Transverse colon (tissue), 4 donors: ENCODE data around the gene HCFC1. TPM values are rescaled to one million over a fixed set of nuclear protein-coding genes. Genes with fewer than 3 reads are reported as not detected.
A peak's percentile ranks its signal among the peaks of the same experiment; 100 is the strongest.

Source experiments
- DNase-seq: peaks from one replicate; pipeline ENCODE4 v3.0.0-alpha.2; 2019
- H3K27ac ChIP-seq, 4 donors: fragments of 200-600 bp; sonication (generic); 2 replicates each; pipeline ENCODE4 v1.5.1; 2016 to 2018; ENCODE audit warnings: inconsistent platforms in 4 of 4
- H3K27me3 ChIP-seq: fragments of 200-600 bp; sonication (generic); 2 replicates; pipeline ENCODE4 v1.5.1; 2017; ENCODE audit warnings: inconsistent platforms
- H3K36me3 ChIP-seq, 4 donors: fragments of 200-600 bp; sonication (generic); 2 replicates each; pipeline ENCODE4 v1.5.1; 2017 to 2019; ENCODE audit warnings: inconsistent platforms in 4 of 4
- H3K4me1 ChIP-seq, 4 donors: fragments of 200-600 bp; sonication (generic); 2 replicates each; pipeline ENCODE4 v1.5.1; 2017 to 2020; ENCODE audit warnings: inconsistent platforms in 4 of 4
- H3K4me3 ChIP-seq, 4 donors: fragments of 200-600 bp; sonication (generic); 1 replicate in 1 of 4; 2 replicates in 3 of 4; pipeline versions ENCODE4 v1.5.1 to v1.6.1; 2017 to 2019; ENCODE audit warnings: inconsistent platforms in 4 of 4
- H3K9me3 ChIP-seq, 2 donors: fragments of 200-600 bp; sonication (generic); 2 replicates each; pipeline ENCODE4 v1.5.1; 2017 to 2019; ENCODE audit warnings: inconsistent platforms in 2 of 2
- EP300 ChIP-seq: sonication (generic); formaldehyde crosslinking; IDR thresholded peaks from one replicate; pipeline ENCODE4 v1.6.1; 2017; ENCODE audit warnings: antibody characterized with exemption, low read depth
- POLR2A ChIP-seq: fragments of 450-650 bp; IDR thresholded peaks from one replicate; pipeline ENCODE4 v1.6.1; 2016; ENCODE audit warnings: antibody characterized with exemption, mild to moderate bottlenecking, moderate library complexity
- POLR2AphosphoS5 ChIP-seq, 3 donors: sonication (generic); formaldehyde crosslinking; IDR thresholded peaks; one replicate each; pipeline ENCODE4 v1.6.1; 2016; ENCODE audit warnings: antibody characterized with exemption in 3 of 3
- WGBS, 2 donors: methylation state at CpG; one replicate each; pipeline ENCODE4 v1.1.5; 2018; ENCODE audit warnings: low coverage in 1 of 2; 5-methylcytosine and 5-hydroxymethylcytosine counted together
- in situ Hi-C, 4 donors: fragments of 200-750 bp; cut with MboI; loops; one replicate each; pipeline versions ENCODE4 v1.15.0 to v1.15.1; 2017; ENCODE audit warnings: low sequenced_read_pairs in 3 of 4, low pct_ligation_motif_present in 1 of 4, low pct_unique_long_range_greater_than_20kb in 1 of 4
- intact Hi-C: fragments of 100-400 bp; cut with DNase I; formaldehyde crosslinking; loops from one replicate; pipeline ENCODE4 v1.15.1; 2023; ENCODE audit warnings: low total_unique reads
- total RNA-seq, 4 donors: library from RNA; depleted of rRNA; stranded (reverse); fragments of >200 nt; gene quantifications; one replicate each; pipeline ENCODE4 v1.1.0, GENCODE V29; 2016
- TF ChIP-seq, protein P1 (sequence below), 5 experiments: fragments of 200-600 bp in 3 of 5; fragments of 450-650 bp in 2 of 5; sonication (generic) in 3 of 5; IDR thresholded peaks; 1 replicate in 2 of 5; 2 replicates in 3 of 5; pipeline ENCODE4 v1.5.1; 2016 to 2017; ENCODE audit warnings: antibody characterized with exemption in 5 of 5, inconsistent platforms in 3 of 5, mild to moderate bottlenecking in 2 of 5, moderate library complexity in 1 of 5

Gene HCFC1
- total RNA-seq, 4 donors from 2014 or later = 34.0 to 68.5 (median 49.8) TPM

DNA sequence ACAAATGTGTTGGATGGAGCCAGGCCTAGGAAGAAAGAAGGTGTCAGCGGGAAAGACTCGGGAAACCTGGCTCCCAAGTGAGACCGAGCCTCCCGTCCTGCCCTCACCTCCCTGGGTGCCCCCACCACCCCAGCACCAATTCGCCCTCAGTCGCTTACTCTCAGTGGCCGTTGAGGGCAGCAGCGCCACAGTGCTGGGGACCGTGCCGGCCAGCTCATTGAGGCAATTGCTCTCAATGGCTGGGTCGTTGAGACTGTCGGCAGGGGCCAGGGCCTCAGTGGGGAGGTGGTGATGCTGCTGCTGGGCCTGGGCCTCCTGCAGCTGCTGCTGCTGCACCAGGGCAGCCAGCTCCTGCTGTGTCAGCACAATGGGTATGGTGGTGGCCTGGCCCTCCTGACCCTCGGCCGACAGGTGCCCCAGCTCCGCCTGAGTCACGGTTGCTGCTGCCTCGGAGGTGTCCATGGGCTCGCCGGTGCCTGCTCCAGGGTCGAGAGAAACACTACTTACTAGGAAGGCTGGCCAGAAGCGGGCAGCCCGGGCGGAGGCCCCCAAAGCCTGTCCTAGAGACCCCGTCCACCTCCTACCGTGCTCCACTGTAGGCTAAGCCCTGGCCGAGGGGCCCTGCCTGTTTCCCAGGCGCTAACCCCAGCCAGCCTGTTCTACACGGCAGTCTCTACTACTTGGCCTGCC lies 19.8 kb downstream of the HCFC1 start:
- Histone ChIP-seq H3K9me3 (no peaks in the 10 kb centered on the region), H3K36me3 (no peaks in the 10 kb centered on the region), H3K4me3 (no peak overlapping the region), H3K27ac (peak overlapping the region; percentile 67 to 72 (median 70)), H3K27me3 (no peaks in the 10 kb centered on the region), H3K4me1 (peaks cover 0 to 12% (median 0%) of the 10 kb centered on the region in 4 donors)
- in situ Hi-C loops (loop anchor here in 2 of 4 donors (25.0 kb wide), 2 partner anchors 190 to 585 kb away; partner anchors contain the start of genes G6PD (in 1 of the 2), IKBKG (in 1 of the 2) and PLXNB3 (in 1 of the 2)), intact Hi-C loops (loop anchor here (5.0 kb wide), 1 partner anchor 185 kb away; no protein-coding TSS in a partner anchor)
- DNase-seq = no peak
- TF ChIP-seq EP300 (no peak), POLR2A (no peak), POLR2AphosphoS5 (IDR thresholded peaks at IDR 0.05) (no peak)
- TF ChIP-seq, protein P1, sequence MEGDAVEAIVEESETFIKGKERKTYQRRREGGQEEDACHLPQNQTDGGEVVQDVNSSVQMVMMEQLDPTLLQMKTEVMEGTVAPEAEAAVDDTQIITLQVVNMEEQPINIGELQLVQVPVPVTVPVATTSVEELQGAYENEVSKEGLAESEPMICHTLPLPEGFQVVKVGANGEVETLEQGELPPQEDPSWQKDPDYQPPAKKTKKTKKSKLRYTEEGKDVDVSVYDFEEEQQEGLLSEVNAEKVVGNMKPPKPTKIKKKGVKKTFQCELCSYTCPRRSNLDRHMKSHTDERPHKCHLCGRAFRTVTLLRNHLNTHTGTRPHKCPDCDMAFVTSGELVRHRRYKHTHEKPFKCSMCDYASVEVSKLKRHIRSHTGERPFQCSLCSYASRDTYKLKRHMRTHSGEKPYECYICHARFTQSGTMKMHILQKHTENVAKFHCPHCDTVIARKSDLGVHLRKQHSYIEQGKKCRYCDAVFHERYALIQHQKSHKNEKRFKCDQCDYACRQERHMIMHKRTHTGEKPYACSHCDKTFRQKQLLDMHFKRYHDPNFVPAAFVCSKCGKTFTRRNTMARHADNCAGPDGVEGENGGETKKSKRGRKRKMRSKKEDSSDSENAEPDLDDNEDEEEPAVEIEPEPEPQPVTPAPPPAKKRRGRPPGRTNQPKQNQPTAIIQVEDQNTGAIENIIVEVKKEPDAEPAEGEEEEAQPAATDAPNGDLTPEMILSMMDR (IDR thresholded peaks at IDR 0.05) = no peak
- 91% methylated on average over 26 of the region's 28 CpGs; no CpG with 5 or more reads in 1 of the 2 donors for WGBS, 2 donors

DNA sequence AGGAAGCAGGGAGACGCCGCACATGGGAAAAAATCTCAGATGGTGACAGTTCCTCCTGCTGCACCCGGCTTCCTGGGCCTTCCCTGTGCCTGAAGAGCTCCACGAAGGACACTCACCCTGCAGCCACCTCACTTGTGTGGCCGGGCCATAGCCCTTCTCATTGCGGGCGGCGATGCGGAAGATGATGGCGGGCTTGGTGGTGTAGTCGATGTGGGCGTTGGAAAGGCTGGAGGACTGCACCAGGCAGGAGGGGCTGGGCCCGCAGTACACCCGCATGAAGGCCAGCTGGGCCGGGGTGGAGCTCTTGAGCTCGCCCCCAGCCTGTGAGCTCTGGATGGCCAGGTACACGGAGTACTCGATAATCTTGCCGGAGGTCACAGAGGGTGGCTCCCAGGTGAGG lies 21.5 kb downstream of the HCFC1 start:
- H3K4me1 ChIP-seq = peaks cover 0 to 12% (median 0%) of the 10 kb centered on the region in 4 donors
- in situ Hi-C loops = loop anchor here in 2 of 4 donors (25.0 kb wide), 2 partner anchors 188 to 587 kb away; partner anchors contain the start of genes G6PD (in 1 of the 2), IKBKG (in 1 of the 2) and PLXNB3 (in 1 of the 2)

DNA sequence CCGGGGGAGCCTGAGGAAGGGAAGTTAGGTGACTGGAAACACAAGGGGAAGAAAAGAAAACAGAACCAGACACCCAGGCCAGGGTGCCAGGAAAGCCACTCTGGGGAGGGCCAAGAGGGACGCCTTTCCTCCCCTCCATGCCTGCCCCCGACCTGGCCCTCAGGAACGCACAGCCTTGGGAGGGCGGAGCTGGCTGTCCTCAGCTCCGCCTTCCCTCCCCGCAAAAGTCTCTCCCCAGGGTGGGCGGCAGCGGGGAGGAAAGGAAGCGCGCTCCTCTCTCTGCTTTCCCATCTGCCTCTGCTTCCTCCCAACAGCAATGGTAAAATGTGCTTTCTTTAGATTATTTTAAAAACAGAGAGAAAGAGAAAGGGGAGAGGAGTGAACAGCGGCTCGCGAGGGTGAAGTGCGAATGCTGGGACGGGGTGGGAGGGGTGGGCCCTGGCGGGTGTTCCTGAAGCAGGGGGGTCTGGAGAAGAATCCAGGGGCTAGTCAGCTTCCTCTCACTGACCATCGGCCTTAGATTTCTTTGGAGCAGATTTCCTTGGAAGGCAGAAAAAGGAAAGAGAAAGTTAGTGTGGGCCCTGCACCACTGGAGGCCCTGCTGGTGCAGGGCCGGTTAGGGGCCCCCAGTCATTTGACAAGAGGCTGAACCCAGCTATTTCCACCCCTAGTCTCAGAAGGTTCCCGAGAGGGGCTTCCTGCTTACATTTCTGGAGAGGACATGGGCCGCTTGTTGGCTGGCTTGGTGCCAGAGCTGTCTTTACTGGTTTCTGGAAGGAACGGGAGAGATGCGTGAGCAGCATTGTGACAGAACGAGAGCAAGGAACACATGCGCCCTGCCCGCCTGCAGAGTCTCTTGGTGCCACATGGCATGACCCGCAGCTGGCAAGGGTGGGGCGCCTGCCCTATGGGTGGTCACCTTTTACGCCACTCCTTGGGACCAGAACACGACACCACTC lies 22.5 kb downstream of the HCFC1 start:
- TF ChIP-seq POLR2AphosphoS5 (IDR thresholded peaks at IDR 0.05) (no peak), POLR2A (no peak), EP300 (no peak)
- TF ChIP-seq, protein P1 (IDR thresholded peaks at IDR 0.05) = no peak
- Histone ChIP-seq H3K9me3 (no peaks in the 10 kb centered on the region), H3K4me3 (no peak overlapping the region), H3K27me3 (no peaks in the 10 kb centered on the region), H3K27ac (peak overlapping the region; percentile 58 to 72 (median 66)), H3K4me1 (peaks cover 0 to 13% (median 0%) of the 10 kb centered on the region in 4 donors), H3K36me3 (no peaks in the 10 kb centered on the region)
- DNase-seq = no peak
- intact Hi-C loops = no loop called here
- 72% methylated on average over 30 of the region's 30 CpGs; no CpG with 5 or more reads in 1 of the 2 donors for WGBS, 2 donors
- in situ Hi-C loops = loop anchor here in 1 of 4 donors (25.0 kb wide), 2 partner anchors 162 to 987 kb away; partner anchors contain the start of genes IDH3G, SRPK3 and SSR4

More for the DNA sequence above, 21.5 kb downstream of the HCFC1 start:
- Histone ChIP-seq H3K27ac (peak overlapping the region; percentile 58 to 72 (median 66)), H3K9me3 (no peaks in the 10 kb centered on the region), H3K4me3 (no peak overlapping the region), H3K36me3 (no peaks in the 10 kb centered on the region), H3K27me3 (no peaks in the 10 kb centered on the region)
- TF ChIP-seq POLR2A (no peak), POLR2AphosphoS5 (IDR thresholded peaks at IDR 0.05) (no peak), EP300 (no peak)
- TF ChIP-seq, protein P1 (IDR thresholded peaks at IDR 0.05) = no peak
- intact Hi-C loops = loop anchor here (5.0 kb wide), 1 partner anchor 183 kb away; no protein-coding TSS in a partner anchor
- DNase-seq = no peak
- WGBS, 2 donors = 93% methylated on average over 9 of the region's 19 CpGs; no CpG with 5 or more reads in 1 of the 2 donors
